HG03108 (cell line): Measurements from ENCODE around the gene VAV3.

Experiments used
- ATAC-seq: cut with Tn5 transposase; IDR thresholded peaks from one replicate; pipeline ENCODE4 v1.9.1; 2021; ENCODE audit warnings: moderate library complexity; ENCODE audit not compliant: unreplicated experiment

The VAV3 gene

DNA sequence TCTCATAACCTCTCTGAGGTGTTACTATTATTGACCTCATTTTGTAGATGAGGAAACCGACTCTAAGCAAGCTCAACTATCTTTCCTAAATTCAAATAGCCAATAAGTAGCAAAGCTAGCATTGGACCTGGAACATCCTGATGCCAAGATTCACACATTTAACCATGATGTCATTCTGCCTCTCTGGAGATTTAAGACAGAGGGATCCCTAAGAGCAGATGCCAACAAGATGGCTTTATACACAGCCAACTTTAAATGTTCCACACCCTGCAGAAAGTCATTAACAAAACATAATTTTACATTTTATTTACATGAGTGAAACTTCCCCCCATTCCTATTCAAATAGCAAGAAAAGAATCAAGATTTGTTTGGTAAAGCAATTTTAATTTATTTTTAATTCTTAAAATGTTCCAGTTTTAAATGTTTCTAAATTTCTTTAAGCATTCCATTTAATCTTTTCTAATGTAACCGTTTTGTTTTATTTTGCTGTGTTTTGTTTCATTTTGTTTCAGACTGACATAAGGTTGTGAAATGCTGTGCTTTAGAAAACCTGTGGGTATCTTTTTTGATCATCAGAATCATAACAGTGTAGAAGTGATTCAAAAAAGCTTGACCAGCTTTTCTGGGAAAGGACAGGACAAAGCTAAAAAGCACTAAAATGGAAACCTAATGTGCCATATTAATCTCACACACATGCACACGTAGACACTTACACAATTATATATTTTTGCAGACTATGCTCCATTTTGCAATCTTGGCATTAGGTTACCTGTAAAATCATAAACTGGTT, 7.6 kb upstream of the VAV3 start:
- no peak for ATAC-seq

DNA sequence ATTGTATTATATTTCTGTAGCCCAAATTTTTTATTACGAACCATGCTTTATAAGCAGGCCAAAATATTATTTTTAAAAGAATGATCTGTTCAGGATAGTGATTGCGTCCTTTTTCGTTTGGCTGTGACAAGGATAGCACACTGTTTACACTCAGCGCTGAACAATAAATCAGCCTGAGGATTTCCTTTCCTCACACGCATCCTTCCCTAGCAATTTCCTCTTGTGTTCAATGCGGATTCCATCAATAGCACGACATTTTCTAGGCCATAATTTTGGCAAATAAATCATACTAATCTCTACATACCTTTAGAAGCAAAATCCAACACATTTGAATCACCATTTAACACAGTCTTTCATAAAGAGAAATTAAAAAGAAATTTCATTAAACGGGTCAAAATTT, 1.6 kb upstream of the VAV3 start:
- no peak for ATAC-seq

DNA sequence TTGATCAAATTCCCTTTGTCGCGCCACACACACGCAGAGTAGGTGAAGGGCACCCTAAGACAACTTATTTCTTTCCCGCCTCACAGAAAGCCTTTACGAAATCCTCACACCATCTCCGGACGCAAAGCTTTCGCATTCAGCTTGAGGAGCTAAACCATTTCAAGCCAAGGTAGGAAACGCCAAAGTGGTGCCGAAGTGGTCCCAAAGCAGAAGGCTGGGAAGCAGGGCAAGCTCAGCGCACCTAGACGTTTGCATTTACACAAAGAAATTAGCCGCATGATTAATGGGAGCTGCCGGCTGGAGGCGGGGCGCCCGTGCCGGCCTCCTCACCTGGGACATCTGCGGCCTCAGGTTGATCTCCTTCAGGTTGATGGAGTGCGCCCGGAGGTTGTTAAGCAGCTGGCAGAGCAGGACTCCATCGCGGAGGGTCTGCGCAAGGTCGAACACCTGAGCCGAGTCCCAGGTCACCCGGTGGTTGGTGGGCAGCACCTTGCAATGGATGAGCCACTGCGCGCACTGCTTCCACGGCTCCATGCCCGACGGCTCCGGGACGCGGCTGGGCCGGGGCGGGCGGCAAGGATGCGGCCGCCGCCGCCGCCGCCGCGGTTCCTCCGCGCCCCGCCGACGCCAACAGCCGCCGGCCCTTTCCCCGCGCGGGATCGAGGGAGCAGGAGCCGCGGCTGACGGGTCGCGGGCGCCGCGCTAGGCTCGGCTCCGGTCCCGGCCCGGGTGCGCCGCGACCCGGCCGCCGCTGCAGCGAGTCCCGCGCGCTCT, 457 bp downstream of the VAV3 start:
- ATAC-seq, result no peak

DNA sequence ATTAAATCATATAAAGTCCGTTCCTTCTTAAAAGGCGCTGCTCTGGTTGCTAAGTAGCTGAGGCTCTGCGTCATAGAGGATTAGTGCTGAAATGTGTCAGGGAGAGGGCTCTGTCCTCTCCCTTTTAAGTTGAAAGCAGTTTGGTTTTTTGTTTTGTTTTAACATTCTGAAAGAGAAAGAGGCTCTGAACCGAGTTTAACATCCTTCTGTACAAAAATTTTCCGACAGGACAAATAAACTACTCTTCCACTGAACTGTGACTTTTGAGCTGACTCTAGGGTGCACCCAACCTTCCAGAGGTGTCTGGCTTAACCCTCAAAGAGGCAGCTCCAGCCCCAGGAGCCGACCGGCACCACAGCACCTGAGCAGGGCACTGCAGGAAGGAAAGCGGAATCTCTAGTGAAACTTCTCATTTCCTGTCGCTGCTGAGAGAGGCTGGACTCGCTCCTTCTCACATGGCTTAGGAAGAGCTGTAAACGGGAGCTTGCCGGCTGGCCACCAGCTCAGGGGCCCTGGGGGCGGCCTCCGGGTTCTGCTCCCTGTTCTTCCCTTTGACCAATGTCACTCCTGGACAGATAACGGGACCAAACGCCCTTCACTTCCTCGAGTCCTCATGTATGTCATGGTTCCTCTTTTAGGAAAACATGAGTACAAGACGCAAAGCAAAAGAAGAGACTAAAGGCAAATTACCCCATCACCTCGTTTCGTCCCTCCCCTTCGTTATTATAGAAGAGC, 1.2 kb downstream of the VAV3 start:
- peak; percentile 75 for ATAC-seq

DNA sequence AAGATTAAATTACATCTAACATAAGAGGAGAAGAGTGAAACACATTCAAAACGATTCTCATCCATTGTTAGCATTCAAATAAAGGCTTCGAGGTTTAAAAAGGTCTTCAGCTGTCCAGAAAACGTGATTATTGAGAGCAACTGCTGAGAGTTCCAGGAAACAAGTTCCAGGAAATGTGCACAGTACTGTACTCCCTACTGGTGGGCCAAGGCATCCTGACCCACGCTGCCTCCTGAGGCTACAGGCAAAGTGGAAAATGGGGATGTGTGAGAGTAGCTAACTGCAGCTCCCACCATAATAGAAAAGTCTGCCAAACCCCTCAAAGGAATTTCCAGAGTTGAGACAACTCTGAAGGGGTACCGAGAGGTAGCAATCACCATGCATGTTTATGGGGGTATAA, 2.0 kb downstream of the VAV3 start:
- ATAC-seq, result no peak

DNA sequence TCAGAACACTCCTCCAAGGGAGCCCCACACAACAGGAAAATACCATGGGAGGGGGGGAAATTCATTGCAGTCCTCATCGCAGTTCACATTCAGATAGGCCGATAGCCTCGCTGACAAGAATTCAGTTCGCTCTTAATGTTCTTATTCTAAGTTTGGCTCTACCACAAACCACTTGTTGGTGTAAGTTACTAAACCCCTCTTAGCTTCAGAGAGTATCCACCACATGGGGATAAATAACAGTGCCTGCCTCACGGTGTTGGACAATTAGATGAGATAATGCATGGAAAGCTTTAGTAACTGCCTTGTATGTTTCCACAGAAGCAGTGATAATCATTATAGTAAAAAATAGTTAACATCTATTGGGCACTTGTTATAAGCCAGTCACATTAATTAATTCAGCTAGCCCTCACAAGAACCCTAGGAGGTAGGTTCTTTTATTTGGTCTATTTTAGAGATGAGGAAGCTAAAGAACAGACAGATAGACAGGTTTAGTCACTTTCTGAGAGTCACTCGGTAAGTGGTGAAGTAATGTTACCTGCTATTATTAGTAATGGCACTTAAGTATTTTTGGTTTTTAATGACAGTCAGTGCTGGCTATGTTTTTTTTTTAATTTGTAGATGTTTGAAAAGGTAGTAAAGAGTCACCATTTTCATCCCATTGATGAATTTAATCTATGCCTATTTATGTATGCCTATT, 10.1 kb downstream of the VAV3 start:
- ATAC-seq, result no peak

DNA sequence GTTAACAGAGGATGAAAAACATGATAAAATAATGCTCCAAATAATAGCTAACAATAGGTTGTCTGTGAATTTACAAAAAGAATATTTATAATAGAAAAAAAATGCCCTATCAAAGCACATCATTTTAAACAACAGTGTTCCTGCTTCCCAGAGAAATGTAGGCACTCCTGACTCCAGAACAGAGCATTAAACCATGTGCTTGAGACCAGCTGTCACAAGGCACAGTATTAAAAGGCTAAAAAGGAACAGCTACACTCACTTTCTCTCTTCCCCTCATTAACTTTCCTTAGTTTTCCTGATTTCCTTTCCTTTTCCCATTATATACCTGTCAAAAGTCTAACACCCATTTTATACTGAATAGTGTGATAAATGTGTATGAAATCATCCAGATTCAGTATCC, 10.9 kb downstream of the VAV3 start:
- no peak for ATAC-seq

DNA sequence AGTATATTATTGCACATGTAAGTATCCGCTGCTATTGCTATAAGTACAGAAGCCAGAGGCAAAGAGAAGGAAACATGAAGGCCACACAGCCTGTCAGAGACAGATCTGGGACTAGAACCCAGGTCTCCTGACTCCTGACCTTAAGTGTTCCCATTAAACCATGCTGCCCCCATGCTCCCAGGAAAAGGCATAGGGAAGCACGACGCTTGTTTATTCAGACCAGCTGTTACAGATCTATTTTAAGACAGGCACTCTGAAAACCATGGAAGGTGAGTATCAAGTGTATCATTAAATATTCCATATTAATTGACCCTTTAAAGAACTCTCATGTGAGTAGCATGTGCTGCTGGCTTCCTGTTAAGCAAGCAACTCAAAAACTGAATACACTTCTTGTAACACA, 11.4 kb downstream of the VAV3 start:
- no peak for ATAC-seq

DNA sequence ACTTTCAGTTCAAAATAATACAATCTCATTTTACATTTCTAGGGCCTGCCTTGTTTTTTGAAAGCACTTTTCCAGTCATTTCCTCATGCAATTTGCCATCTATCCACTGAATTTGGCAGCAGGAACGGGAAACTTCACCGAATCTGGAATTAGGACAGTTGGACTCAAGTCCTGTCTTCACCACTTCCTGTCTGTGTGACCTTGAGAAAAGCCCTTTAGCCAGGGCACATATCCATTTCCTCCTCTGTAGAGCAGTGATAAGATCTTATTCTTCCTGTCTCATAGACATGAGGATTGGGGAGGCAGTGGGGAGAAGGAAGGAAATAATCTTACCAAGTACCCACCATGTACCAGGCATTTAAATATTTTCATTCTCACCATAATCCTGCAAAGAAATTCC, 12.0 kb downstream of the VAV3 start:
- ATAC-seq, result no peak

DNA sequence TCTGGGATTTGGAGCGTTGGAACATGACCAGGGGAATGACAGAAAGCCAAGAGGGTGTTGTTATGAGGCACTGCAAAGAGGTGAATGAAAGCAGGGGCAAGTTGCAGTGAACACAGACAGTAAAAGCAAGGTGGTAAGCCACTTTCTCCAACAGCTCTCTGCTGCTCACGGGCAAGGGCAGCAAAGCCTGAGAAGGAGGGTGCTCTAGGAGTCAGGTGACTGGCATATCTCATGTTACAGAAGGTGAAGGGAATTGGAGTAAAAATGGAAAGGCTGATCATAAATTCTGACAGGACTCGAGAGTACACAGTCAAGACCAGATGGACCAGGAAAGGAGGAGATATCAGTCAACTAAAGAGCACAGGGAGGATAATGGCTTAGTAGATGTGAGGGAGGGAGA, 14.5 kb downstream of the VAV3 start:
- ATAC-seq, result no peak

DNA sequence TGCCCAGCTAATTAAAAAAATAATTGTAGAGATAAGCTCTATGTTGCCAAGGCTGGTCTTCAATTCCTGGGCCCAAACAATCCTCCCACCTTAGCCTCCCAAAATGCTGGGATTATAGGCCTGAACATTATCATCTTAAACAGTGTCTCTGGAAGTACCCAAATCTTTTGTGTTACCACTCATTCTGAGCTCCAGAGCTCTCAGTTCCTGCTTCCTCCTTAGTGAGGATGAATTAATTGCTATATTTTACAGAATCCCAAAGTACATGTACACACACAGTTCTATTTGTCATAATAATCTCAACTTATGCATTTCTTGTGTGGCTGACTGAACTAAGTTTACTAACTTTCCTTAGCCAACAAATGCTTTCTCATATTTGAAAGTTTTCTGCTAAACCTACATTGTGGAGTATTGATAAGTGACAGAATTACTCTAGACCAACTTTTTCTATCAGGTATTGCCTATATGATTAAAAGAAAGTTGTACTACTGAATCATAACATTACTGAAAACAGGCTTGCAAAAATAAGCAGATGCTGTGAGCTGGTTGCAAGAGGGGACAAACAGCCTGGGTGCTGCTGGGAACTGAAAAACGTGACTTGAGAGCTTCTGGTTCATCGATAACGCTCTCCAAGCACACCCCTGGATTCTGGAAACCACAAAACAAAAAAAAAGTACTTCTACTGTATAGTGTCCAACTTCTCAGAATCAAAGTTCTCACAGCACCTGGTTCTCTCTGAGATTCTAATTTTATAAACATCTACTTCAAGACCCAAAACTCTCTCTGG, 15.3 kb downstream of the VAV3 start:
- ATAC-seq, result no peak

DNA sequence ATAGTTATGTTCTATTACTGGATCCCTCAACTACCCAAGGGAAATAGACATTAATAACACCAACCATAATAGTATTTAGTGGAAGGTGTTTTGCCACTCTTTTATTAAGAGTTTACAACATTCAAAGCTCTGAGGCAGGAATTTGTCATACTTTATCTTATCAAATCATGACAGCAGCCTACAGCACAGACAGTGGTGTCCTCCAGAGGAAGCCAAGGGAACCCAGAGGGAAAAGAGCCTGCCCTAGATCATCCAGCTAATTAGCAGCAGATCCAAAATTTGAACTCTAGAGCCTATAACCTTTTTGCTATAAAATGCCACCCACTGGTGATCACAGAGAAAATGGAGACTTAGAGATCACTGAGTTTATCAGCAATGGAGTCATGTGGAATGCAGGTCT, 18.2 kb downstream of the VAV3 start:
- no peak for ATAC-seq

DNA sequence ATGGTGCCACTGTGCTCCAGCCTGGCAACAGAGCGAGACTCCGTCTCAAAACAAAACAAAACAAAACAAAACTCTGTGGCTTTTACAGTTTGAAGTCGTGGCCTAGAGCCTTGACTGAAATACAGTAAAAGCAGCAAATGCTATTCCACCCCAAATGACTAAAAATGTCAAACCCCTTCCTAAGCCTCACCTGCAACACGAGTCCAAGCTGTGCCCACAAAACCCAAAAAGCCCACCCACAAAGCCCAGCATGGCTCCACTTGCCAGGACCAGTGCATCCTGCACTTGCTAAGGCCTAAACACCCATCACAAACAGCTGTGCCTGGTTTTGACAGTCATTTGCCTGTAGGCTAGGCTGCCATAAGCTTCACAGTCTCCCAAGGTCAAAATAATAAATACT, 21.3 kb downstream of the VAV3 start:
- no peak for ATAC-seq

DNA sequence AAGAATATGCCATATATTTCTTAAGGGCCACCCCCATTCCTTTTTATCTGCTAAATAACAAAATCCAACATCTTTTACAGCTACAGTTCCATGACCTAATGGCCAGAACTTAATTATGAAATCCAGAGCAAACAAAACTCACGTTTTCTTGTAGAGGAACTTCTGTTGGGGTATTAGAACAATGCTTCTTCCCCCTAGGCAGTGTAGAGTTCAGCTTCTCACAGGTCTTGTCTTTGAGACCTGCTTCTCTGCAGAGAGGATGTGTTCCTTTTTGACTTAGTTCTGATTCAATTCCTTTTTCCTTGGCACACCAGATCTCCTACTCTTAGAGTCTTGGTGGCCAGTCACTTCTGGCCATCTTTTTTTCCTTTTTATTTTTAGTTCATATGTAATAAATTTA, 22.2 kb downstream of the VAV3 start:
- ATAC-seq, result no peak

DNA sequence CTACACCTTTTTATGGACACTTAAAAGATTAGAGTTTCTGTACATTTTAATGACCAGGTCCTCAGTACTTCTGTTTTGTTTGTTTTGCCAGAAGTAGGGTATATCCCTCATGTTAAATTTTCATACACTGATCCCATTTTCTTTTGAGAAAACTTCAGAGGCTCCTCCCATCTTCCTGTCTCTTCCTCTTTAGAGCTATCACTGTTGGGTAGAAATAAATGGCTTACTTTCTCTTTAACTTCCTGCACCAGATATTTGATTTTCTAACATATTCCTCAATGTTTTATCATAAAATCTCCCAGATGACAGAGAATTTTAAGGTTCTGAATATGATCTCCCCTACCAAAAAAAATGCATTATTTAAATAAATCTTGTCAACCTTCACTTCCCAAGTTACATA, 23.4 kb downstream of the VAV3 start:
- ATAC-seq, result no peak

DNA sequence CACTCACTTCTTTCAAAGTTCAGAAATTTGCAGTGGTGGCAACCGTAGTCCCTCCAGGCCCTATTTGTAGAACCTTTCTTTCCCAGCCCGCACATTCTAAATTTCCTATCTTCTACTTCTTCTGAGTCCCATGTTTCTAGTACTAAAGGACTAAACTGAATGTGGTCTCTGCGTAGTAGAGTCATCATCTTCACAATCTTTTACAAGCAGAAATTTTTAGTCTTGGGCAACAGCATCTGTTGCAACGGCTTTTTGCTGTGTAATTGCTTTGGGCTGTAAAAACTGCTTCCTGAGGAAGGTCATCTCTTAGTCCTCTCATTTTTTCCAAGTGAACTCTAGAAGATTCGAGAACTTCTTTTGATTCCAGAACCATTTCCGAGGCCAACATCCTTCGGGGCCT, 23.9 kb downstream of the VAV3 start:
- no peak for ATAC-seq

DNA sequence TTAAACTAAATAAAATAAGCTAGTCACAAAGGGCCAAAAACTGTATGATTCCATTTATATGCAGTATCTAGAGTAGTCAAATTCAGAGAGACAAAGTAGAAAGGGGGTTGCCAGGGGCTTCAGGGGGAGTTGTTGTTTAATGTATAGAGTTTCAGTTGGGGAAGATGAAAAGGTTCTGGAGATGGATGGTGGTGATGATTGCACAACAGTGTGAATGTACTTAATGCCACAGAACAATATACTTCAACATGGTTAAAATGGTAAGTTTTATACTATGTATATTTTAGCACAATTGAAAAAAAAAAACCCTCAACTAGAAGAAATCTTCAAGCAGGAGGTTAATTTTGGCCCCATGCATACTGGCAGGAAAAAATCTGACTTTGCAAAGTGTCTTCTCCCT, 24.3 kb downstream of the VAV3 start:
- ATAC-seq, result no peak

DNA sequence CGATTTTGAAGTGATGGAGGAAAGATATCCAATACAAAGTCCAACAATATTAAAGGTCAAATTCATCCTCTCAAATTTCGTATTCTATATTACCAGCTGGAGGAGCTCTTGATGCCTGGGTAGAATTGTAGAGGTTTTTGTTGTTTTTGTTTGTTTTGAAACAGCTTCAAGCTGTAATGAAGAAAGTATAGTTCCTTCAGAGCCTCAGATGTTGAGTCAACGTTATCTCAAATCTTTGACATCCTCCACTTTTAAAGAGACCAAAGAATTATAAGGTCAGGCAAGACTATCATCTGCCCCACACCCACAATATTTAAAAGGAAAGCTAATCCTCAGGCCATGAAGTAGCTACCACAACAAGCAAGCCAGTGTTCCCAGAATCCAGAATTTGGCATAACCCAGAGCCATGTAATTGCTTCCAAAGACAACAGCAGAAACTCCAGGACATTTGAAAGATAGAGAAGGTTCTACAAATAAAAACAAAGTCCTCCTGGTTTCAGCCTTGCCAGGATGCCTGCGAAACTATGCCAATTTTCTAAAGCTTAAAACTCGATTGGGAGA, 24.9 kb downstream of the VAV3 start:
- ATAC-seq, result no peak

DNA sequence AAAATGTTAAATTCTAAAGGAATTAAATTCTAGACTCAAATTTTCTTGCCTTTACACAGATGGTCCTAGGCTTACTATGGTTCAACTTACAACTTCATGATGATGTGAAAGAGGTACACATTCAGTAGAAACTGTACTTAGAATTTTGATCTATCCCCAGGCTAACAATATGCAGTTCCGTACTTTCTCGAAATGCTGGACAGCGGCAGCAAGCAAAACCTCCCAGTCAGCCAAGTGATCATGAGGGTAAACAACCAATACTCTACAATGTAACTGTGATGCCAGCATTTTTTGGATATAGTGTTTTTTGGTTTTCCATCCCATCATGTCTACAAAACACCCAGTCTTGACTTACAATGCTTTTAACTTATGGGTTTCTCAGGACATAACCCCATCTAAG, 25.7 kb downstream of the VAV3 start:
- no peak for ATAC-seq
